ENCODE data around the gene RFX3.

Gene RFX3

DNA sequence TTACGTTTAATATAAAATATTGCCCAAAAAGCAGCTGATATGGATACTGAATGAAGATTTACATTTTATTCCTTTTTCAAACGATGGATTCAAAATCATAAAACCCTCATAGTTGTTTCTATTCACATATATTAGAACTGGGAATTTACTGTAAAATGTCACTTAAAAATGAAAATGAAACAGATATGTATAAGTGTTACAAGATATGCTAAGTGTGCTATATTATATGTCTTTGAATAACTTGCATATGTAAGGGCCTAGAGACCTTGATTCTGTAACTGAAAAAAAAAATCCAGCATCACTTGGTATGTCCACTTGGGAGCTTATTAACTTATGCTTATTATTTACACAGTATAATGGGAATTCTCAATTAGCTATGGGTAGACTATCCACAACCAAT, 43.2 kb downstream of the RFX3 start:
- H3K27me3 Mint-ChIP-seq (ENCODE audit: low read depth, poor library complexity), result no peaks in the 10 kb centered on the region
- TF ChIP-seq, protein P1, sequence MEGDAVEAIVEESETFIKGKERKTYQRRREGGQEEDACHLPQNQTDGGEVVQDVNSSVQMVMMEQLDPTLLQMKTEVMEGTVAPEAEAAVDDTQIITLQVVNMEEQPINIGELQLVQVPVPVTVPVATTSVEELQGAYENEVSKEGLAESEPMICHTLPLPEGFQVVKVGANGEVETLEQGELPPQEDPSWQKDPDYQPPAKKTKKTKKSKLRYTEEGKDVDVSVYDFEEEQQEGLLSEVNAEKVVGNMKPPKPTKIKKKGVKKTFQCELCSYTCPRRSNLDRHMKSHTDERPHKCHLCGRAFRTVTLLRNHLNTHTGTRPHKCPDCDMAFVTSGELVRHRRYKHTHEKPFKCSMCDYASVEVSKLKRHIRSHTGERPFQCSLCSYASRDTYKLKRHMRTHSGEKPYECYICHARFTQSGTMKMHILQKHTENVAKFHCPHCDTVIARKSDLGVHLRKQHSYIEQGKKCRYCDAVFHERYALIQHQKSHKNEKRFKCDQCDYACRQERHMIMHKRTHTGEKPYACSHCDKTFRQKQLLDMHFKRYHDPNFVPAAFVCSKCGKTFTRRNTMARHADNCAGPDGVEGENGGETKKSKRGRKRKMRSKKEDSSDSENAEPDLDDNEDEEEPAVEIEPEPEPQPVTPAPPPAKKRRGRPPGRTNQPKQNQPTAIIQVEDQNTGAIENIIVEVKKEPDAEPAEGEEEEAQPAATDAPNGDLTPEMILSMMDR (IDR thresholded peaks at IDR 0.05), result no peak
- no peak for DNase-seq

DNA sequence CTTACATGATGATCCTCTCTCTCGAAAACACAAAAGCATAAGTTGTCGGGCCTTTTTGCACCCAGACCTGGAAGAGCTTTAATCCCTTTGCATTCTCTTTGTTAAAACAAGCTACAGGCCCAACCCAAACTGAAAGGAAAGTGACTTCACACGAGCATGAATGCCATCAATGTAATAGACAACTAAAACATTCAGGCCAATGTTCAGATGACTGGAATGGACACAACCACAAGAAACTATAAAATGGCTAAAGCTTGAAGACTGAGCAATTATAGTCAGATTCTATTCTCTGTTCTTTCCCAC, 45.5 kb downstream of the RFX3 start:
- TF ChIP-seq, protein P1 (IDR thresholded peaks at IDR 0.05), result no peak
- Mint-ChIP-seq H3K4me1 (peaks cover 10% of the 10 kb centered on the region), H3K27ac (no peak overlapping the region), H3K4me3 (no peak overlapping the region), H3K27me3 (ENCODE audit: low read depth, poor library complexity) (no peaks in the 10 kb centered on the region), H3K36me3 (ENCODE audit: low read depth) (peaks cover 57% of the 10 kb centered on the region), H3K9me3 (peaks cover 21% of the 10 kb centered on the region)
- DNase-seq, result no peak

More for the DNA sequence above, 43.2 kb downstream of the RFX3 start:
- Mint-ChIP-seq H3K4me3 (no peak overlapping the region), H3K36me3 (ENCODE audit: low read depth) (peaks cover 44% of the 10 kb centered on the region), H3K4me1 (no peaks in the 10 kb centered on the region), H3K9me3 (peaks cover 16% of the 10 kb centered on the region), H3K27ac (no peak overlapping the region)

DNA sequence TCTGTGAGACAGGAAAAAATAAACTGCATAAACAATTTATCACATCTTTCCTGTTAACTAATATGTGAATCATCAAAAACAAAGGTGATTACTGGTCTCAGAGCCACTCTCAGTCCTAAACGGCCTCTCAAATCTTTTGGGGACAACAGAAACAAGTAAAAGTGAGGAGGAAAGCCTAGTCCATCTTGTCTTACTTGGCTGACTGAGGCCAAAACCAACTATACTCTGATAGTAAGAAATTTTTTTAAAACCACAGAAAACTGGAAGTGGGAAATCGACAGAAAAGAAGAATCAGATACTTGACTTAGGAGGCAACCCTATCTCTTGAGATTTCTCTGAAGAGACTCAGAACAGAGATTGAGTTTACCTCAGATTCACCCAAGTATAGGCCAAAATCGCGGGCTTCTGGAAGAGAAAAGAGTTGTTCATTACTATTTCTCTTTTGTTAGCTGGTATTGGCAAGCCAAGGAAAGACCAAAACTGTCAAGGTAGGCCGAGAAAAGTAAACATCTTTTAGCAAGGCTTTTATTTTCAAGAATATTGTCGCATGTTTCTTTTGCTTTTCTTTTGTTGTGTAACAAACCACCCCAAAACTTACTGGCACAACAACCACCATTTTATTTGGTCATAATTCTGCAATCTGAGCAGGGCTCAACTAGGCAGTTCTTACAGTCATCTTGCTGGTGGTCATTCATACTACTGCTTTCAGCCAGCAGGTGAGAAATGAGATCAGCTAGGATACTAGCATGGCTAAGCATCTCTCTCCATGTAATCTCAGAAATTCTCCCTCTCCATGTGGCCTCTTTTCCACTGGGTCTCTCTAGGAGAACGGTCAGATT, 46.1 kb downstream of the RFX3 start:
- no peak for DNase-seq
- Mint-ChIP-seq H3K36me3 (ENCODE audit: low read depth) (peaks cover 62% of the 10 kb centered on the region), H3K27me3 (ENCODE audit: low read depth, poor library complexity) (no peaks in the 10 kb centered on the region), H3K9me3 (peaks cover 21% of the 10 kb centered on the region), H3K4me3 (no peak overlapping the region), H3K27ac (no peak overlapping the region), H3K4me1 (peaks cover 15% of the 10 kb centered on the region)
- TF ChIP-seq, protein P1 (IDR thresholded peaks at IDR 0.05), result no peak

DNA sequence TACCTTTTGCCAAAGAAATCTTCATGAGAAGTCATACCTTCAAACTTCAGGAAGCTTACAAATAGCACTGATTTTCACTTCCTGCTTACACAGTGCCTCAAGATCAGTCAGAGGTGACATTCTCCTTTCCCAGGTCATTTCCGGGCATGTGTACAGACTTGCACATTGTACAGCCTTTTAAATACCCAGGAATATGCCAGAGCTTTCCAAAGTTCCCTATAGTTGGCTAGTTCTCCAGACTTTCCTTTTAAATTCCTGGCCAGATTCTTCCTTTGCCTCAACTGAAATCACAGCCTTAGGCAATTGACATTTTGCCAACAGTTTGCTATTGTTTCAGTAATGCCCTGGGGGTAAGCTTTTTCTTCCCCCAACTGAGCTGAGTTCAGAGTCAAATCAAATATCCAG, 47.2 kb downstream of the RFX3 start:
- H3K9me3 Mint-ChIP-seq, result peaks cover 21% of the 10 kb centered on the region
- H3K36me3 Mint-ChIP-seq (ENCODE audit: low read depth), result peaks cover 55% of the 10 kb centered on the region
- H3K27ac Mint-ChIP-seq, result no peak overlapping the region
- peaks cover 18% of the 10 kb centered on the region for H3K4me1 Mint-ChIP-seq
- H3K27me3 Mint-ChIP-seq (ENCODE audit: low read depth, poor library complexity), result no peaks in the 10 kb centered on the region
- H3K4me3 Mint-ChIP-seq, result no peak overlapping the region
- TF ChIP-seq, protein P1 (IDR thresholded peaks at IDR 0.05), result no peak
- DNase-seq, result no peak

DNA sequence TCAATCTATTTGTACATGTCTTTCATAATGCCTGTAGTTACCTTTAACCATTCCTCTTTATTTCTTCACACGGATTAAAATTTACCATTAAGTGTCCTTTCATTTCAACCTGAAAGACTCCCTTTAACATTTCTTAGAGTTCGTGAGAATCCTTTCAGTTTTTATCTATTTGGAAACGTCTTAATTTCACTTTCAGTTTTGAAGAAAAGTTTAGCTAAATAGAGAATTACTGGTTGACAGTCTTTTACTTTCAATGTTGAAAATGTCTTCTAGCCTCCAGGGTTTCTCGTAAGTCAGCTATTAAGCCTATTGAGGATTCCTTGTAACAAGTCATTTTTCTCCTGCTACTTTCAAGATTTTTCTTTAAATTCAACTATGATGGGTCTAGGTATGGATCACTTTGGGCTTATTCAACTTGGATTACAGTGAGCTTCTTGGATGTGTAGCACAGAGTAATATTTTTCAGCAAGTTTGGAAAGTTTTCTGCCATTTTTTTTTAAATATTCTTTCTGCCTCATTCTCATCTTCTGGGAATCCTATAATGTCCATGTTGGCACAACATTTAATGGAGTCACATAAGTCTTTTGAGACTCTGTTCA, 48.5 kb downstream of the RFX3 start:
- H3K4me1 Mint-ChIP-seq, result peaks cover 18% of the 10 kb centered on the region

More for the DNA sequence above, 48.5 kb downstream of the RFX3 start:
- Mint-ChIP-seq H3K27ac (no peak overlapping the region), H3K4me3 (no peak overlapping the region), H3K36me3 (ENCODE audit: low read depth) (peaks cover 55% of the 10 kb centered on the region), H3K27me3 (ENCODE audit: low read depth, poor library complexity) (no peaks in the 10 kb centered on the region), H3K9me3 (peaks cover 21% of the 10 kb centered on the region)
- TF ChIP-seq, protein P1 (IDR thresholded peaks at IDR 0.05), result no peak
- DNase-seq, result no peak
